ENCODE results near the gene WSCD2. TPM values are rescaled to one million over a fixed set of nuclear protein-coding genes. Genes with fewer than 3 reads are reported as not detected.
A peak's percentile ranks its signal among the peaks of the same experiment; 100 is the strongest.

WSCD2 gene
- total RNA-seq, 1 donor from 2014 or later = not detected

GRCh38 chr12:108260039-108260438, 131.0 kb downstream of the WSCD2 start:
- DNase-seq (ENCODE audit: low read depth in 2 of 2) = no peak

- no peak for DNase-seq (ENCODE audit: low read depth in 2 of 2)
Observed at GRCh38 chr12:108260969-108261368, 131.9 kb downstream of the WSCD2 start.

- no peak for DNase-seq (ENCODE audit: low read depth in 2 of 2)
Observed at GRCh38 chr12:108265505-108265904, 136.4 kb downstream of the WSCD2 start.

GRCh38 chr12:108266131-108266530, 137.0 kb downstream of the WSCD2 start:
- no peak for DNase-seq (ENCODE audit: low read depth in 2 of 2)

GRCh38 chr12:108267450-108267849, 138.4 kb downstream of the WSCD2 start:
- DNase-seq (ENCODE audit: low read depth in 2 of 2) = no peak

GRCh38 chr12:108268397-108268796, 139.3 kb downstream of the WSCD2 start:
- DNase-seq (ENCODE audit: low read depth in 2 of 2) = no peak

GRCh38 chr12:108269224-108269623, 140.1 kb downstream of the WSCD2 start:
- DNase-seq (ENCODE audit: low read depth in 2 of 2) = no peak

- no peak for DNase-seq (ENCODE audit: low read depth in 2 of 2)
Observed at GRCh38 chr12:108270035-108270848, 141.2 kb downstream of the WSCD2 start.

GRCh38 chr12:108270849-108271143, 141.7 kb downstream of the WSCD2 start:
- no peak for DNase-seq (ENCODE audit: low read depth in 2 of 2)

GRCh38 chr12:108271951-108272872, 143.1 kb downstream of the WSCD2 start:
- no peak for DNase-seq (ENCODE audit: low read depth in 2 of 2)

GRCh38 chr12:108273217-108273616, 144.1 kb downstream of the WSCD2 start:
- no peak for DNase-seq (ENCODE audit: low read depth in 2 of 2)

GRCh38 chr12:108277613-108278012, 148.5 kb downstream of the WSCD2 start:
- no peak for DNase-seq (ENCODE audit: low read depth in 2 of 2)

- DNase-seq (ENCODE audit: low read depth in 2 of 2) = no peak
Observed at GRCh38 chr12:108282160-108282559, 153.1 kb downstream of the WSCD2 start.

GRCh38 chr12:108282676-108283075, 153.6 kb downstream of the WSCD2 start:
- peak in 1 of 2 donors; percentile 78 for DNase-seq (ENCODE audit: low read depth in 2 of 2)

GRCh38 chr12:108284163-108284562, 155.1 kb downstream of the WSCD2 start:
- DNase-seq (ENCODE audit: low read depth in 2 of 2) = no peak

- no peak for DNase-seq (ENCODE audit: low read depth in 2 of 2)
Observed at GRCh38 chr12:108285016-108285415, 155.9 kb downstream of the WSCD2 start.

GRCh38 chr12:108287227-108287626, 158.1 kb downstream of the WSCD2 start:
- DNase-seq (ENCODE audit: low read depth in 2 of 2) = no peak

GRCh38 chr12:108289350-108290161, 160.5 kb downstream of the WSCD2 start:
- no peak for DNase-seq (ENCODE audit: low read depth in 2 of 2)

GRCh38 chr12:108295641-108296040, 166.6 kb downstream of the WSCD2 start:
- DNase-seq (ENCODE audit: low read depth in 2 of 2) = peak in 1 of 2 donors; percentile 56

- peak in 1 of 2 donors; percentile 86 for DNase-seq (ENCODE audit: low read depth in 2 of 2)
Observed at GRCh38 chr12:108296945-108297344, 167.9 kb downstream of the WSCD2 start.

GRCh38 chr12:108297424-108297823, 168.3 kb downstream of the WSCD2 start:
- DNase-seq (ENCODE audit: low read depth in 2 of 2) = no peak

Data from lung microvascular endothelial cell (primary cell).